ENCODE measurements around the gene NLGN3. TPM values are rescaled to one million over a fixed set of nuclear protein-coding genes. Genes with fewer than 3 reads are reported as not detected.

NLGN3 gene
- total and polyA plus RNA-seq, 7 experiments from 2014 or later: 0.09 to 4.6 (median 2.9) TPM

GRCh38 chrX:71143508-71143907 lies 1.1 kb upstream of the NLGN3 start:
- peaks cover 0 to 10% of the 10 kb centered on the region in 2 donors for H3K4me1 ChIP-seq (ENCODE audit: control insufficient read depth in 2 of 2, insufficient read depth in 2 of 2, low read length in 2 of 2)
- CTCF ChIA-PET: interaction anchor here (1.4 kb wide), 1 partner anchor 44 kb away, joined by 4 read pairs; no protein-coding TSS in a partner anchor
- Mint-ChIP-seq H3K9me3 (peaks cover 0 to 2% (median 0%) of the 10 kb centered on the region in 11 donors), H3K4me3 (no peak overlapping the region), H3K36me3 (peaks cover 0 to 7% (median 6%) of the 10 kb centered on the region in 5 donors), H3K4me1 (peaks cover 9 to 35% (median 28%) of the 10 kb centered on the region in 7 donors), H3K27me3 (no peaks in the 10 kb centered on the region), H3K27ac (peak overlapping the region in 4 of 9 donors; percentile 22 to 36 (median 30))
- intact Hi-C loops (cut with micrococcal nuclease): no loop called here
- no peak overlapping the region for H3K4me3 ChIP-seq (ENCODE audit: low read length)
- no peaks in the 10 kb centered on the region for H3K9me3 ChIP-seq (ENCODE audit: control insufficient read depth in 2 of 3, low read length in 3 of 3)
- H3K36me3 ChIP-seq (ENCODE audit: control insufficient read depth in 2 of 3, insufficient read depth in 3 of 3, low read length in 3 of 3): peaks cover 0 to 23% (median 8%) of the 10 kb centered on the region in 3 experiments
- POLR2A ChIA-PET: interaction anchor here (0.6 kb wide), 1 partner anchor 1285 kb away, joined by 3 read pairs; no protein-coding TSS in a partner anchor
- H3K27me3 ChIP-seq (ENCODE audit: control insufficient read depth in 2 of 2, insufficient read depth in 2 of 2, low read length in 2 of 2): no peaks in the 10 kb centered on the region
- ATAC-seq (no peak), DNase-seq (no peak)
- H3K27ac ChIP-seq (ENCODE audit: low read depth, low read length): no peak overlapping the region

GRCh38 chrX:71147496-71148277 lies 3.0 kb downstream of the NLGN3 start:
- H3K27me3 Mint-ChIP-seq: no peaks in the 10 kb centered on the region
- H3K9me3 ChIP-seq (ENCODE audit: control insufficient read depth in 2 of 3, low read length in 3 of 3): no peaks in the 10 kb centered on the region
- H3K27me3 ChIP-seq (ENCODE audit: control insufficient read depth in 2 of 2, insufficient read depth in 2 of 2, low read length in 2 of 2): no peaks in the 10 kb centered on the region
- intact Hi-C loops (cut with micrococcal nuclease): loop anchor here in 1 of 2 donors (5.0 kb wide), 1 partner anchor 35 kb away; no protein-coding TSS in a partner anchor
- no peak overlapping the region for H3K4me3 ChIP-seq (ENCODE audit: low read length)
- no peak overlapping the region for H3K27ac Mint-ChIP-seq
- peaks cover 0 to 2% (median 0%) of the 10 kb centered on the region in 11 donors for H3K9me3 Mint-ChIP-seq
- CTCF ChIA-PET: no interaction called here
- peaks cover 0 to 10% of the 10 kb centered on the region in 2 donors for H3K4me1 ChIP-seq (ENCODE audit: control insufficient read depth in 2 of 2, insufficient read depth in 2 of 2, low read length in 2 of 2)
- peaks cover 5 to 20% (median 13%) of the 10 kb centered on the region in 7 donors for H3K4me1 Mint-ChIP-seq
- ATAC-seq (no peak), DNase-seq (no peak)
- H3K27ac ChIP-seq (ENCODE audit: low read depth, low read length): no peak overlapping the region
- no peak overlapping the region for H3K4me3 Mint-ChIP-seq
- no peaks in the 10 kb centered on the region for H3K36me3 ChIP-seq (ENCODE audit: control insufficient read depth in 2 of 3, insufficient read depth in 3 of 3, low read length in 3 of 3)
- H3K36me3 Mint-ChIP-seq: no peaks in the 10 kb centered on the region
- POLR2A ChIA-PET: interaction anchor here (1.3 kb wide), 1 partner anchor 29 kb away, joined by 3 read pairs; the partner anchor contains the start of gene MED12

GRCh38 chrX:71148278-71148663 lies 3.6 kb downstream of the NLGN3 start:
- H3K27me3 Mint-ChIP-seq: no peaks in the 10 kb centered on the region
- no peaks in the 10 kb centered on the region for H3K27me3 ChIP-seq (ENCODE audit: control insufficient read depth in 2 of 2, insufficient read depth in 2 of 2, low read length in 2 of 2)
- H3K9me3 Mint-ChIP-seq: peaks cover 0 to 2% (median 0%) of the 10 kb centered on the region in 11 donors
- H3K36me3 ChIP-seq (ENCODE audit: control insufficient read depth in 2 of 3, insufficient read depth in 3 of 3, low read length in 3 of 3): no peaks in the 10 kb centered on the region
- no peak overlapping the region for H3K27ac ChIP-seq (ENCODE audit: low read depth, low read length)
- H3K36me3 Mint-ChIP-seq: peaks cover 0 to under 1% (median 0%) of the 10 kb centered on the region in 5 donors
- DNase-seq: no peak
- no peak overlapping the region for H3K4me3 Mint-ChIP-seq
- POLR2A ChIA-PET: interaction anchor here (1.3 kb wide), 1 partner anchor 30 kb away, joined by 3 read pairs; the partner anchor contains the start of gene MED12
- intact Hi-C loops (cut with micrococcal nuclease): loop anchor here in 1 of 2 donors (5.0 kb wide), 1 partner anchor 34 kb away; no protein-coding TSS in a partner anchor
- no peaks in the 10 kb centered on the region for H3K9me3 ChIP-seq (ENCODE audit: control insufficient read depth in 2 of 3, low read length in 3 of 3)
- H3K4me1 Mint-ChIP-seq: peaks cover 5 to 20% (median 13%) of the 10 kb centered on the region in 7 donors
- no peak overlapping the region for H3K4me3 ChIP-seq (ENCODE audit: low read length)
- CTCF ChIA-PET: no interaction called here
- peaks cover 0 to 10% of the 10 kb centered on the region in 2 donors for H3K4me1 ChIP-seq (ENCODE audit: control insufficient read depth in 2 of 2, insufficient read depth in 2 of 2, low read length in 2 of 2)
- ATAC-seq: no peak
- no peak overlapping the region for H3K27ac Mint-ChIP-seq

GRCh38 chrX:71151366-71151765 lies 6.7 kb downstream of the NLGN3 start:
- H3K4me3 Mint-ChIP-seq: no peak overlapping the region
- Histone ChIP-seq H3K9me3 (ENCODE audit: control insufficient read depth in 2 of 3, low read length in 3 of 3) (no peaks in the 10 kb centered on the region), H3K27me3 (ENCODE audit: control insufficient read depth in 2 of 2, insufficient read depth in 2 of 2, low read length in 2 of 2) (no peaks in the 10 kb centered on the region), H3K4me1 (ENCODE audit: control insufficient read depth in 2 of 2, insufficient read depth in 2 of 2, low read length in 2 of 2) (no peaks in the 10 kb centered on the region), H3K27ac (ENCODE audit: low read depth, low read length) (no peak overlapping the region), H3K36me3 (ENCODE audit: control insufficient read depth in 2 of 3, insufficient read depth in 3 of 3, low read length in 3 of 3) (no peaks in the 10 kb centered on the region), H3K4me3 (ENCODE audit: low read length) (no peak overlapping the region)
- intact Hi-C loops (cut with micrococcal nuclease): no loop called here
- ChIA-PET CTCF (no interaction called here), POLR2A (no interaction called here)
- peaks cover 2 to 11% (median 4%) of the 10 kb centered on the region in 7 donors for H3K4me1 Mint-ChIP-seq
- ATAC-seq (no peak), DNase-seq (no peak)
- H3K27me3 Mint-ChIP-seq: no peaks in the 10 kb centered on the region
- no peak overlapping the region for H3K27ac Mint-ChIP-seq
- H3K9me3 Mint-ChIP-seq: no peaks in the 10 kb centered on the region
- peaks cover 0 to 3% (median 0%) of the 10 kb centered on the region in 5 donors for H3K36me3 Mint-ChIP-seq

- no peak overlapping the region for H3K27ac Mint-ChIP-seq
- CTCF ChIA-PET: no interaction called here
- intact Hi-C loops (cut with micrococcal nuclease): no loop called here
- DNase-seq (no peak), ATAC-seq (no peak)
- Histone ChIP-seq H3K4me1 (ENCODE audit: control insufficient read depth in 2 of 2, insufficient read depth in 2 of 2, low read length in 2 of 2) (peaks cover 0 to 7% of the 10 kb centered on the region in 2 donors), H3K4me3 (ENCODE audit: low read length) (no peak overlapping the region), H3K9me3 (ENCODE audit: control insufficient read depth in 2 of 3, low read length in 3 of 3) (no peaks in the 10 kb centered on the region), H3K27ac (ENCODE audit: low read depth, low read length) (no peak overlapping the region), H3K27me3 (ENCODE audit: control insufficient read depth in 2 of 2, insufficient read depth in 2 of 2, low read length in 2 of 2) (no peaks in the 10 kb centered on the region), H3K36me3 (ENCODE audit: control insufficient read depth in 2 of 3, insufficient read depth in 3 of 3, low read length in 3 of 3) (no peaks in the 10 kb centered on the region)
- H3K27me3 Mint-ChIP-seq: no peaks in the 10 kb centered on the region
- POLR2A ChIA-PET: no interaction called here
- H3K4me1 Mint-ChIP-seq: peaks cover 2 to 11% (median 9%) of the 10 kb centered on the region in 7 donors
- H3K9me3 Mint-ChIP-seq: no peaks in the 10 kb centered on the region
- H3K36me3 Mint-ChIP-seq: peaks cover 0 to 6% (median 0%) of the 10 kb centered on the region in 5 donors
- H3K4me3 Mint-ChIP-seq: no peak overlapping the region
These were observed 9.6 kb downstream of the NLGN3 start for GRCh38 chrX:71154196-71154595.

- H3K36me3 Mint-ChIP-seq: peaks cover 0 to 8% (median 0%) of the 10 kb centered on the region in 5 donors
- Histone ChIP-seq H3K9me3 (ENCODE audit: control insufficient read depth in 2 of 3, low read length in 3 of 3) (no peaks in the 10 kb centered on the region), H3K36me3 (ENCODE audit: control insufficient read depth in 2 of 3, insufficient read depth in 3 of 3, low read length in 3 of 3) (no peaks in the 10 kb centered on the region), H3K27ac (ENCODE audit: low read depth, low read length) (no peak overlapping the region), H3K4me3 (ENCODE audit: low read length) (no peak overlapping the region), H3K4me1 (ENCODE audit: control insufficient read depth in 2 of 2, insufficient read depth in 2 of 2, low read length in 2 of 2) (peaks cover 0 to 7% of the 10 kb centered on the region in 2 donors), H3K27me3 (ENCODE audit: control insufficient read depth in 2 of 2, insufficient read depth in 2 of 2, low read length in 2 of 2) (no peaks in the 10 kb centered on the region)
- ChIA-PET CTCF (no interaction called here), POLR2A (no interaction called here)
- no peak for DNase-seq
- H3K9me3 Mint-ChIP-seq: no peaks in the 10 kb centered on the region
- intact Hi-C loops (cut with micrococcal nuclease): no loop called here
- peaks cover 5 to 14% (median 11%) of the 10 kb centered on the region in 7 donors for H3K4me1 Mint-ChIP-seq
- no peak for ATAC-seq
- no peaks in the 10 kb centered on the region for H3K27me3 Mint-ChIP-seq
- no peak overlapping the region for H3K27ac Mint-ChIP-seq
- no peak overlapping the region for H3K4me3 Mint-ChIP-seq
These were observed 10.0 kb downstream of the NLGN3 start for GRCh38 chrX:71154641-71155040.
